K562 (cell line): ENCODE data around the gene RTN4. TPM values are rescaled to one million over a fixed set of nuclear protein-coding genes. Genes with fewer than 3 reads are reported as not detected.

Experiments used
- ATAC-seq: fragments of 200-7000 bp; cut with Tn5 transposase; 3 replicates; pipeline ENCODE4 v1.9.1; 2020; ENCODE audit warnings: moderate library complexity
- BruUV-seq: library from RNA; stranded (reverse); fragments of 400-500 nt; replicated peaks from 2 replicates; lab custom pipeline; 2021; lab: Mats Ljungman, UMichigan
- CTCF ChIA-PET: fragments of 300-600 bp; formaldehyde crosslinking; extraction: SDS; loops from one replicate; lab custom pipeline; 2021; ENCODE audit warnings: low intra/inter-chr PET ratio; lab: Yijun Ruan, JAX
- POLR2A ChIA-PET: fragments of 300-600, 350-650 bp; sonication (Branson Sonifier 250); formaldehyde crosslinking; extraction: SDS; loops from one replicate; lab custom pipeline; 2021; ENCODE audit warnings: antibody characterized with exemption, inconsistent platforms; lab: Yijun Ruan, JAX
- DNase-seq, 4 experiments: peaks; one replicate each; pipeline versions ENCODE4 v3.0.0 to v3.0.0-alpha.2; 2011 to 2018; ENCODE audit warnings: low spot score in 3 of 4, mixed read lengths in 3 of 4; ENCODE audit errors: extremely low read depth in 1 of 4
- FAIRE-seq: peaks from 2 replicates; lab custom pipeline; 2011; peaks lifted over from hg19 to GRCh38; lab: Jason Lieb, UNC
- H2AFZ ChIP-seq: 2 replicates; pipeline ENCODE4 v1.6.0; 2011; ENCODE audit warnings: low read depth, low read length, control low read depth, inconsistent platforms
- H3K27ac ChIP-seq: fragments of 200-600 bp; 3 replicates; pipeline ENCODE4 v1.8.0; 2011; ENCODE audit warnings: low read depth, mild to moderate bottlenecking, control low read depth, inconsistent platforms, low read length, moderate library complexity, mixed read lengths; ENCODE audit errors: extremely low read depth
- H3K27me3 ChIP-seq, 2 experiments: fragments of 300-600 bp in 1 of 2; 2 replicates in 1 of 2; 3 replicates in 1 of 2; pipeline versions ENCODE4 v1.6.0 to v1.8.0; 2011; ENCODE audit warnings: inconsistent platforms in 2 of 2, low read length in 2 of 2, mild to moderate bottlenecking in 1 of 2, mixed read lengths in 1 of 2, moderate library complexity in 1 of 2; ENCODE audit not compliant: control insufficient read depth in 2 of 2, insufficient read depth in 2 of 2
- H3K36me3 ChIP-seq: fragments of 300-600 bp; 3 replicates; pipeline ENCODE4 v1.8.0; 2011; ENCODE audit warnings: mild to moderate bottlenecking, low read length, inconsistent platforms; ENCODE audit not compliant: control insufficient read depth, insufficient read depth
- H3K4me1 ChIP-seq, 2 experiments: fragments of 200-600 bp in 1 of 2; replicated peaks in 1 of 2; 2 replicates in 1 of 2; 3 replicates in 1 of 2; pipeline versions ENCODE4 v1.5.1 to v1.8.0; 2011; ENCODE audit warnings: inconsistent platforms in 2 of 2, low read length in 2 of 2, mild to moderate bottlenecking in 1 of 2, mixed read lengths in 1 of 2, moderate library complexity in 1 of 2; ENCODE audit not compliant: control insufficient read depth in 2 of 2, insufficient read depth in 2 of 2
- H3K4me2 ChIP-seq: 2 replicates; pipeline ENCODE4 v1.6.1; 2011; ENCODE audit warnings: low read length, control low read depth, inconsistent platforms, mixed read lengths; ENCODE audit not compliant: insufficient read depth
- H3K4me3 ChIP-seq: fragments of 200-600 bp; sonication (generic), shearing (Covaris generic); 2 replicates; pipeline ENCODE4 v1.5.1; 2016; ENCODE audit warnings: control low read depth, inconsistent platforms
- H3K79me2 ChIP-seq: fragments of 200-600 bp; 3 replicates; pipeline ENCODE4 v1.8.0; 2011; ENCODE audit warnings: low read length, inconsistent platforms; ENCODE audit not compliant: control insufficient read depth, insufficient read depth
- H3K9ac ChIP-seq, 2 experiments: 2 replicates each; pipeline versions ENCODE4 v1.6.0 to v1.6.1; 2011; ENCODE audit warnings: low read depth in 2 of 2, low read length in 2 of 2, control low read depth in 1 of 2, inconsistent platforms in 1 of 2, mild to moderate bottlenecking in 1 of 2, mixed read lengths in 1 of 2; ENCODE audit not compliant: insufficient read depth in 1 of 2
- H3K9me1 ChIP-seq: one replicate; pipeline ENCODE4 v1.6.0; 2011; ENCODE audit warnings: inconsistent platforms, mild to moderate bottlenecking, low read length, moderate library complexity; ENCODE audit not compliant: control insufficient read depth, insufficient read depth
- H3K9me3 ChIP-seq: replicated peaks from 2 replicates; pipeline ENCODE4 v1.5.1; 2011; ENCODE audit warnings: low read depth, low read length, inconsistent platforms; ENCODE audit not compliant: control insufficient read depth, insufficient read depth
- H4K20me1 ChIP-seq: replicated peaks from 2 replicates; pipeline ENCODE4 v1.6.1; 2011; ENCODE audit warnings: low read length, inconsistent platforms, mixed read lengths; ENCODE audit not compliant: control insufficient read depth, insufficient read depth
- CSDE1 ChIP-seq, 2 experiments: fragments of 450-650 bp; IDR thresholded peaks; 2 replicates each; pipeline ENCODE4 v1.6.1; 2016; ENCODE audit warnings: mild to moderate bottlenecking in 1 of 2
- HCFC1 ChIP-seq: IDR thresholded peaks from 2 replicates; pipeline ENCODE4 v1.6.1; 2012; ENCODE audit warnings: low read depth, low read length, improper control_type of control experiment
- HIVEP1 ChIP-seq: fragments of 250-450 bp; sonication (Bioruptor Pico); IDR thresholded peaks from 2 replicates; pipeline ENCODE4 v1.4.0; 2020; ENCODE audit warnings: mild to moderate bottlenecking
- HMG20A ChIP-seq: fragments of 450-650 bp; formaldehyde crosslinking; conservative IDR thresholded peaks from 2 replicates; pipeline ENCODE4 v1.4.0; 2020; ENCODE audit warnings: mild to moderate bottlenecking, mixed read lengths
- KAT2B ChIP-seq: IDR thresholded peaks from one replicate; pipeline ENCODE4 v1.6.1; 2012; ENCODE audit warnings: low read depth, mild to moderate bottlenecking, control low read depth, inconsistent platforms, low read length, moderate library complexity
- PHF20 ChIP-seq: fragments of 450-650 bp; IDR thresholded peaks from 2 replicates; pipeline ENCODE4 v1.6.1; 2018; ENCODE audit not compliant: partially characterized antibody
- SP2 ChIP-seq: IDR thresholded peaks from 2 replicates; pipeline ENCODE4 v1.6.1; 2011; ENCODE audit warnings: mild to moderate bottlenecking, low read depth, low read length, moderate library complexity; ENCODE audit not compliant: poor library complexity, severe bottlenecking; ENCODE audit errors: extremely low read depth
- ZNF165 ChIP-seq: fragments of 250-450 bp; sonication (Bioruptor Pico); IDR thresholded peaks from 2 replicates; pipeline ENCODE4 v1.4.0; 2020; ENCODE audit warnings: borderline replicate concordance
- in situ Hi-C: fragments of 300-500 bp; cut with MboI; formaldehyde crosslinking; loops from 4 replicates; pipeline ENCODE4 v1.15.0; 2018; ENCODE audit warnings: inconsistent platforms, mixed read lengths
- intact Hi-C: fragments of 100-400 bp; cut with micrococcal nuclease; formaldehyde crosslinking; loops from 2 replicates; pipeline ENCODE4 v1.14.2; 2022
- polyA plus RNA-seq, 8 experiments: library from polyadenylated mRNA; depleted of rRNA in 4 of 8; stranded (reverse) in 5 of 8; unstranded in 3 of 8; fragments of >200 nt; fragmentation: Nextera tagmentation in 2 of 8; fragmentation: Illumina TruSeq in 1 of 8; extraction: Ambion mirVana in 2 of 8; extraction: Trizol in 1 of 8; gene quantifications; 2 replicates each; pipeline versions ENCODE4 v1.2.1 to v1.2.3, GENCODE V29; 2011 to 2014; ENCODE audit warnings: inconsistent platforms in 1 of 8, missing spikeins in 1 of 8
- total RNA-seq, 7 experiments: library from RNA; depleted of rRNA in 6 of 7; stranded (reverse); fragments of >200 nt in 6 of 7; fragmentation: Illumina TruSeq in 2 of 7; extraction: Trizol in 2 of 7; gene quantifications; 2 replicates each; pipeline versions ENCODE4 v1.2.1 to v1.2.3, GENCODE V29; 2011 to 2021; ENCODE audit warnings: low replicate concordance in 1 of 7
- TF ChIP-seq, protein P1 (sequence below): fragments of 450-650 bp; conservative IDR thresholded peaks from 2 replicates; pipeline ENCODE4 v1.6.1; 2016; ENCODE audit warnings: missing genetic modification characterization, low read depth, mild to moderate bottlenecking, control low read depth, missing compliant biosample characterization
- TF ChIP-seq, protein P2 (sequence below), 2 experiments: fragments of 150-350 bp in 1 of 2; IDR thresholded peaks; 2 replicates each; pipeline ENCODE4 v1.6.1; 2012 to 2016; ENCODE audit warnings: low read depth in 2 of 2, low read length in 2 of 2, mild to moderate bottlenecking in 1 of 2, moderate library complexity in 1 of 2
- TF ChIP-seq, protein P3 (sequence below): fragments of 250-450 bp; sonication (Bioruptor Pico); IDR thresholded peaks from 2 replicates; pipeline ENCODE4 v1.8.0; 2021; ENCODE audit warnings: borderline replicate concordance, mild to moderate bottlenecking, moderate library complexity; ENCODE audit not compliant: poor library complexity, severe bottlenecking
- TF ChIP-seq, protein P4 (sequence below): fragments of 450-650 bp; formaldehyde crosslinking; IDR thresholded peaks from 2 replicates; pipeline ENCODE4 v1.4.0; 2022; ENCODE audit warnings: missing genetic modification characterization

The RTN4 gene
- total and polyA plus RNA-seq, 9 of the 15 experiments (the other 6 are each of a cell fraction or from before 2014, with no cell fraction given), result 73.0 to 248 (median 116) TPM

DNA sequence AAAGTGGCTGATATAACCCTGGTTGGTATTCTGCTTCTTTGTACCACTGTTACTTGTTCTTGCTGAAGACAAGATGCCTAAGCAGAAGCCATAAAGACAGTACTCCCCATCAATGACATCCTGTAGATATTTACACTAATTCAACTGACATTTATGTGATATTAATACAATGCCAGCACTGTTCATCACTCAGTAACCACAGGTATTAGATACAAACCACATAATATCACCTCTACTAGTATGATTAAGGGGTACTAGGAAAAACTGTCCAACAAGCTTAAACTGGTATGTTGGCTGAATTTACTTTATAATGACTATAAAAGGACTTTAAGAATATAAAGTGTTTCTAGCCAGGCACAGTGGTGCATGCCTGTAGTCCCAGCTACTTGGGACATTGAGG is 65.8 kb downstream of the RTN4 start:
- BruUV-seq, result no TSS peak
- Histone ChIP-seq H3K4me2 (no peak overlapping the region), H4K20me1 (peaks cover 21% of the 10 kb centered on the region; the same call in 1 of the 2 replicates), H3K9ac (no peak overlapping the region), H3K27ac (no peak overlapping the region), H3K4me3 (no peak overlapping the region), H3K9me3 (no peaks in the 10 kb centered on the region), H3K36me3 (peaks cover 80% of the 10 kb centered on the region), H3K4me1 (no peaks in the 10 kb centered on the region), H2AFZ (no peak overlapping the region), H3K79me2 (peaks cover 93% of the 10 kb centered on the region), H3K9me1 (no peaks in the 10 kb centered on the region), H3K27me3 (no peaks in the 10 kb centered on the region)
- in situ Hi-C loops, result no loop called here
- no peak for ATAC-seq
- TF ChIP-seq, protein P1, sequence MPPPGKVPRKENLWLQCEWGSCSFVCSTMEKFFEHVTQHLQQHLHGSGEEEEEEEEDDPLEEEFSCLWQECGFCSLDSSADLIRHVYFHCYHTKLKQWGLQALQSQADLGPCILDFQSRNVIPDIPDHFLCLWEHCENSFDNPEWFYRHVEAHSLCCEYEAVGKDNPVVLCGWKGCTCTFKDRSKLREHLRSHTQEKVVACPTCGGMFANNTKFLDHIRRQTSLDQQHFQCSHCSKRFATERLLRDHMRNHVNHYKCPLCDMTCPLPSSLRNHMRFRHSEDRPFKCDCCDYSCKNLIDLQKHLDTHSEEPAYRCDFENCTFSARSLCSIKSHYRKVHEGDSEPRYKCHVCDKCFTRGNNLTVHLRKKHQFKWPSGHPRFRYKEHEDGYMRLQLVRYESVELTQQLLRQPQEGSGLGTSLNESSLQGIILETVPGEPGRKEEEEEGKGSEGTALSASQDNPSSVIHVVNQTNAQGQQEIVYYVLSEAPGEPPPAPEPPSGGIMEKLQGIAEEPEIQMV, result no peak
- TF ChIP-seq PHF20, result no peak
- no peak for TF ChIP-seq SP2
- no peak for TF ChIP-seq KAT2B
- TF ChIP-seq HCFC1, result no peak
- TF ChIP-seq ZNF165, result no peak
- no peak for TF ChIP-seq CSDE1 (IDR thresholded peaks at IDR 0.05)
- TF ChIP-seq, protein P2, sequence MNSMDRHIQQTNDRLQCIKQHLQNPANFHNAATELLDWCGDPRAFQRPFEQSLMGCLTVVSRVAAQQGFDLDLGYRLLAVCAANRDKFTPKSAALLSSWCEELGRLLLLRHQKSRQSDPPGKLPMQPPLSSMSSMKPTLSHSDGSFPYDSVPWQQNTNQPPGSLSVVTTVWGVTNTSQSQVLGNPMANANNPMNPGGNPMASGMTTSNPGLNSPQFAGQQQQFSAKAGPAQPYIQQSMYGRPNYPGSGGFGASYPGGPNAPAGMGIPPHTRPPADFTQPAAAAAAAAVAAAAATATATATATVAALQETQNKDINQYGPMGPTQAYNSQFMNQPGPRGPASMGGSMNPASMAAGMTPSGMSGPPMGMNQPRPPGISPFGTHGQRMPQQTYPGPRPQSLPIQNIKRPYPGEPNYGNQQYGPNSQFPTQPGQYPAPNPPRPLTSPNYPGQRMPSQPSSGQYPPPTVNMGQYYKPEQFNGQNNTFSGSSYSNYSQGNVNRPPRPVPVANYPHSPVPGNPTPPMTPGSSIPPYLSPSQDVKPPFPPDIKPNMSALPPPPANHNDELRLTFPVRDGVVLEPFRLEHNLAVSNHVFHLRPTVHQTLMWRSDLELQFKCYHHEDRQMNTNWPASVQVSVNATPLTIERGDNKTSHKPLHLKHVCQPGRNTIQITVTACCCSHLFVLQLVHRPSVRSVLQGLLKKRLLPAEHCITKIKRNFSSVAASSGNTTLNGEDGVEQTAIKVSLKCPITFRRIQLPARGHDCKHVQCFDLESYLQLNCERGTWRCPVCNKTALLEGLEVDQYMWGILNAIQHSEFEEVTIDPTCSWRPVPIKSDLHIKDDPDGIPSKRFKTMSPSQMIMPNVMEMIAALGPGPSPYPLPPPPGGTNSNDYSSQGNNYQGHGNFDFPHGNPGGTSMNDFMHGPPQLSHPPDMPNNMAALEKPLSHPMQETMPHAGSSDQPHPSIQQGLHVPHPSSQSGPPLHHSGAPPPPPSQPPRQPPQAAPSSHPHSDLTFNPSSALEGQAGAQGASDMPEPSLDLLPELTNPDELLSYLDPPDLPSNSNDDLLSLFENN (IDR thresholded peaks at IDR 0.05; ENCODE audit: low read depth in 2 of 2, low read length in 2 of 2), result no peak
- TF ChIP-seq HIVEP1 (CRISPR knock-in tag), result no peak
- TF ChIP-seq HMG20A, result no peak
- TF ChIP-seq, protein P3, sequence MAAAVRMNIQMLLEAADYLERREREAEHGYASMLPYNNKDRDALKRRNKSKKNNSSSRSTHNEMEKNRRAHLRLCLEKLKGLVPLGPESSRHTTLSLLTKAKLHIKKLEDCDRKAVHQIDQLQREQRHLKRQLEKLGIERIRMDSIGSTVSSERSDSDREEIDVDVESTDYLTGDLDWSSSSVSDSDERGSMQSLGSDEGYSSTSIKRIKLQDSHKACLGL, result no peak
- TF ChIP-seq, protein P4, sequence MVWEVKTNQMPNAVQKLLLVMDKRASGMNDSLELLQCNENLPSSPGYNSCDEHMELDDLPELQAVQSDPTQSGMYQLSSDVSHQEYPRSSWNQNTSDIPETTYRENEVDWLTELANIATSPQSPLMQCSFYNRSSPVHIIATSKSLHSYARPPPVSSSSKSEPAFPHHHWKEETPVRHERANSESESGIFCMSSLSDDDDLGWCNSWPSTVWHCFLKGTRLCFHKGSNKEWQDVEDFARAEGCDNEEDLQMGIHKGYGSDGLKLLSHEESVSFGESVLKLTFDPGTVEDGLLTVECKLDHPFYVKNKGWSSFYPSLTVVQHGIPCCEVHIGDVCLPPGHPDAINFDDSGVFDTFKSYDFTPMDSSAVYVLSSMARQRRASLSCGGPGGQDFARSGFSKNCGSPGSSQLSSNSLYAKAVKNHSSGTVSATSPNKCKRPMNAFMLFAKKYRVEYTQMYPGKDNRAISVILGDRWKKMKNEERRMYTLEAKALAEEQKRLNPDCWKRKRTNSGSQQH (CRISPR knock-in tag), result no peak
- POLR2A ChIA-PET, result interaction anchor here (0.7 to 1.1 kb wide), 2 partner anchors 12 to 15 kb away, joined by 3 to 4 read pairs; no protein-coding TSS in a partner anchor
- CTCF ChIA-PET, result no interaction called here
- FAIRE-seq, result no peak
- DNase-seq, result no peak
- intact Hi-C loops, result no loop called here
